ENCODE data around the gene ZNF213. TPM values are rescaled to one million over a fixed set of nuclear protein-coding genes. Genes with fewer than 3 reads are reported as not detected.

ZNF213 gene
- total RNA-seq, 1 donor, result 8.0 TPM

- Histone ChIP-seq H3K27ac (ENCODE audit: low read depth, low read length) (no peak within 1 kb of the TSS), H3K36me3 (ENCODE audit: insufficient read depth, low read length) (no peaks in the 10 kb centered on the region), H3K27me3 (ENCODE audit: insufficient read depth, low read length) (peaks cover 4% of the 10 kb centered on the region), H3K4me1 (ENCODE audit: insufficient read depth, low read length) (peaks cover 22% of the 10 kb centered on the region), H3K4me2 (ENCODE audit: insufficient read depth, low read length) (peak within 1 kb of the TSS; percentile 92), H4K20me1 (ENCODE audit: insufficient read depth, low read length) (no peaks in the 10 kb centered on the region), H2AFZ (ENCODE audit: low read length) (peak within 1 kb of the TSS; percentile 99), H3K9me3 (ENCODE audit: low read depth, low read length) (no peaks in the 10 kb centered on the region), H3K4me3 (ENCODE audit: insufficient read depth, low read length) (peak within 1 kb of the TSS; percentile 79), H3K79me2 (ENCODE audit: insufficient read depth, low read length) (no peaks in the 10 kb centered on the region)
- TF ChIP-seq CTCF (IDR thresholded peaks at IDR 0.05; ENCODE audit: extremely low read depth, low read depth, low read length), result no peak
- peak; percentile 80 for DNase-seq (ENCODE audit: insufficient read length, low spot score, missing footprints)
These were observed 53.2 kb downstream of the ZNF213 start, which contains the start of gene OR1F1 for GRCh38 chr16:3187798-3188674. Gene OR1F1 (plus strand): TSS chr16:3188204.

- Histone ChIP-seq H3K79me2 (ENCODE audit: insufficient read depth, low read length) (no peaks in the 10 kb centered on the region), H4K20me1 (ENCODE audit: insufficient read depth, low read length) (no peaks in the 10 kb centered on the region), H2AFZ (ENCODE audit: low read length) (peak overlapping the region; percentile 99), H3K9me3 (ENCODE audit: low read depth, low read length) (no peaks in the 10 kb centered on the region), H3K36me3 (ENCODE audit: insufficient read depth, low read length) (no peaks in the 10 kb centered on the region), H3K4me3 (ENCODE audit: insufficient read depth, low read length) (peak overlapping the region; percentile 79), H3K4me1 (ENCODE audit: insufficient read depth, low read length) (peaks cover 17% of the 10 kb centered on the region), H3K27me3 (ENCODE audit: insufficient read depth, low read length) (peaks cover 4% of the 10 kb centered on the region), H3K4me2 (ENCODE audit: insufficient read depth, low read length) (peak overlapping the region; percentile 92), H3K27ac (ENCODE audit: low read depth, low read length) (no peak overlapping the region)
- no peak for TF ChIP-seq CTCF (IDR thresholded peaks at IDR 0.05; ENCODE audit: extremely low read depth, low read depth, low read length)
- DNase-seq (ENCODE audit: insufficient read length, low spot score, missing footprints), result no peak
These were observed 53.8 kb downstream of the ZNF213 start for GRCh38 chr16:3188675-3188924.

- H3K4me1 ChIP-seq (ENCODE audit: insufficient read depth, low read length), result peaks cover 15% of the 10 kb centered on the region
- peaks cover 4% of the 10 kb centered on the region for H3K27me3 ChIP-seq (ENCODE audit: insufficient read depth, low read length)
- no peaks in the 10 kb centered on the region for H3K79me2 ChIP-seq (ENCODE audit: insufficient read depth, low read length)
- no peaks in the 10 kb centered on the region for H4K20me1 ChIP-seq (ENCODE audit: insufficient read depth, low read length)
- peak overlapping the region; percentile 92 for H3K4me2 ChIP-seq (ENCODE audit: insufficient read depth, low read length)
- peak; percentile 94 for DNase-seq (ENCODE audit: insufficient read length, low spot score, missing footprints)
- H3K36me3 ChIP-seq (ENCODE audit: insufficient read depth, low read length), result no peaks in the 10 kb centered on the region
- no peak overlapping the region for H3K27ac ChIP-seq (ENCODE audit: low read depth, low read length)
- H3K4me3 ChIP-seq (ENCODE audit: insufficient read depth, low read length), result peak overlapping the region; percentile 79
- peak overlapping the region; percentile 99 for H2AFZ ChIP-seq (ENCODE audit: low read length)
- no peaks in the 10 kb centered on the region for H3K9me3 ChIP-seq (ENCODE audit: low read depth, low read length)
- no peak for TF ChIP-seq CTCF (IDR thresholded peaks at IDR 0.05; ENCODE audit: extremely low read depth, low read depth, low read length)
These were observed 54.3 kb downstream of the ZNF213 start for GRCh38 chr16:3188925-3189825.

GRCh38 chr16:3189869-3190268 lies 55.0 kb downstream of the ZNF213 start:
- Histone ChIP-seq H3K36me3 (ENCODE audit: insufficient read depth, low read length) (no peaks in the 10 kb centered on the region), H3K4me3 (ENCODE audit: insufficient read depth, low read length) (peak overlapping the region; percentile 79), H3K4me2 (ENCODE audit: insufficient read depth, low read length) (peak overlapping the region; percentile 92), H4K20me1 (ENCODE audit: insufficient read depth, low read length) (no peaks in the 10 kb centered on the region), H3K27me3 (ENCODE audit: insufficient read depth, low read length) (peaks cover 4% of the 10 kb centered on the region), H3K27ac (ENCODE audit: low read depth, low read length) (no peak overlapping the region), H3K79me2 (ENCODE audit: insufficient read depth, low read length) (no peaks in the 10 kb centered on the region), H3K4me1 (ENCODE audit: insufficient read depth, low read length) (peaks cover 15% of the 10 kb centered on the region), H2AFZ (ENCODE audit: low read length) (peak overlapping the region; percentile 20), H3K9me3 (ENCODE audit: low read depth, low read length) (no peaks in the 10 kb centered on the region)
- no peak for DNase-seq (ENCODE audit: insufficient read length, low spot score, missing footprints)
- TF ChIP-seq CTCF (IDR thresholded peaks at IDR 0.05; ENCODE audit: extremely low read depth, low read depth, low read length), result no peak

All from osteoblast (primary cell).